Measurements from ENCODE around the gene C1QTNF6.
"Not testable (repeated sequence)": the region's sequence is repeated elsewhere in the genome, so short reads cannot be mapped to it uniquely, and the experiment has no call there.

C1QTNF6 gene

DNA sequence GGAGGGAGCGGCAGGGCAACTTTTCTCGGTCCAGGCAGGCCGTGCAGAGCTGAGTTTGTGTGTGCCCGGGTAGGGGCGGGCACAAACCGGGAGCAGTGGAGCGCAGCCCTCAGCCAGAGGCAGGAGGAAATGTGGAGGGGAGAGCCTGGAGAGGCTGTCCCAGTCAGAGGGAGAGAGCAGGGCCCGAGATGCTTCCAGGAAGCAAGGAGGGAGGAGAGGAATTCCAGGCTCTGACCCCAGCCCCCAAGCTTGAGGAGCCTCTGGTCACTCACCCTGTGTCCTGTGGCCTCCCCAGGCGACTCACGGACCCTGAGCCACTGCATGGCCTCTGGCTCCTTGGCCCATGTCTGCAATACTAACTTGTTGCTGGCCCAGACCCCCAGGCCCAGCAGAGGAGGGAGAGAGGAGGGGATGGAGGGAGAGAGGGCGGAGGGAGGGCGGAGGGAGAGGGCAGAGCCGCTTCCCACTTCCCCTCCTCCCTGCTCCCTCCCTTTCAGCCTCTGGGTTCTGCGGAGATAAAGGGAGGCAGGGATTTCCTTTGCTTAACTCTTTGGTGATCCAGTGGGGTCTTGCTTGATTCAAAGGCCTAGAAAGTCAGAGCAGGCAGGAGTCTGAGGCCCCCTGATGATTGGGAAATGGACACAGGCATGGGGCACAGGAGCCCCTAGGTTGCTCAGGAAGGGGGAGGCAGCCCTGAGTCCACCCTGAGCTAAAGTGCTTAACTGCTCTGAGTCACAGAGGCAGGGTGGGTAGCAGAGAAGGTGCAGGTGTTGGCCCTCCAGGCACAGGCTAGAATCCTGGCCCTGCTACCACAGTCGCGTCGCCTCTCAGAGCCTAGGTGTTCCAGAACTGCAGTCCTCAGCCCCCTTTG, at the start of gene C1QTNF6:
TSS of gene C1QTNF6 (minus strand) at position 357 of the 871 bp plus-strand sequence. CDS start at position 323, 34 bp downstream.
- DNase-seq: no peak

DNA sequence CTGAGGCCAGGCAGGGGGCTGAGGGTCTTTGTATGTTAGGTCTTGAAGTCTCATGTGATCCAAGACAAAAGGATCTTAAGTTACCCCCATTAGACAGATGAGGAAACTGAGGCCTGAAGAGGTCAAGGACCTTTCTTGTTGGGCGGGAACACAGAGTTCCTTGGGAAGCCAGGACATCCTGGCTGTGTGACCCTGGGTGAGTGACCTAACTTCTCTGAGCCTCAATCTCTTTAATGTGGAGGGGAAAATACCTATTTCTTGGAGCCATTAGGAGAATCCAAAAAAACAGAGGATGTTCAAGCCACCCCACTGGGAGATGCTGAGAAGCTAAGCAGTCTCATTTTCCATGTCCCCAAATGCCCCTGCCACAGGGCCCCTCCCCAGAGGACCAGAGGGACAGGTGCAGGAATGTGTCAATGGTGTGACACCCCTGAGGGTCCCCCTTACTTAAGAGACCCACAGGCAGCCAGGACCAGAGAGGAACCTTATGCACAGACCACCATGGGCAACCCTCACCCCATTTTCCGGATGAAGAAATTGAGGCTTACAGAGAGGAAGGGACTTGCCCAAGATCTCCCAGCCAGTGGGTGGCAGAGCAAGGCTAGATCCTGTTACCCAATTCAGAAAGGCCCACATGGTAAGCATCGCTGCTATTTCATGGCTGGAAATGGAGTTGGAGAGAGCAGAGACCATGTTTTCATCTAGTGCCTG, 48.0 kb upstream of the C1QTNF6 start:
- peak in 1 of 6 experiments; percentile 15 for DNase-seq

- DNase-seq: no peak
Observed at GRCh38 chr22:37234736-37235711, 47.0 kb upstream of the C1QTNF6 start.

DNA sequence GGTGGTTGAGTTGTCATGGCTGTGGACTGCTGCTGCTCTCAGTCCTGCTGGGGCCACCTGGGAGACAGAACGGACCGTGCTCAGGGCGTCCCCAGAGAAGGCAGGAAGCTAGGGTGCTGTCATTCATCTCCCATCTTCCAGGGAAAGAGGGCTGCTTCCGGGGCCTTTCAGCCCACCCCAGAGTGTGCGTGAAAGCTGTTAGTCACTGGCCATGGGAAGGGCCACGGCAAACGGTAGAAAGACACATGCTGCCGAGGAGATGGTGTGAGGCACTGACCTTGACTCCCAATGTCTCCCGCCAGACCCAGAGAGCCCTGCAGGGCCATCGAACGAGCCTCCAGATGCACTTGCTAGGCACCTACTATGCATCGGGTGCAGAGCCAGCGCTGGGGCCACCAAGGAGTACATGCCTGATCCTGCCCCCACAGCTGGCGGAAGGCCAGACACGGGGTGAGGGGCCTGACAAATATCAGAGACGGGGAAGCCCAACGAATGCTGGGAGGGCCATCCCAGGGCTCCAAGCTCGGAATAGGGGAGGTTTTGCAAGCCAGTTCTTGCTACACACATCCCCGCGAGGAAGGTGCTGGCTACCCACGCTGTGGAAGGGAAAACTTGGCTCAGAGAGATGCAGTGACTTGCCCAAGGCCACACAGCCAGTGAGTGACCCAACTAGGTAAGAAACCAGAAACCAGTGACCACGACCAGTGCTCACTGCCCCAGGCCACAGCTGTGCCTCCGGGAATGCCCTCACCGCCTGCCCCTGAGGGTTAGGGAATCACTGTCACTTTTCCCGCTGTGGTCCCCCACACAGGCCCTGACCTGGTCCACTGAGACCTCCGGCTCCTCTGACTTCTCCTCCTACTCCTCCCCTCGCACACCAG, 45.9 kb upstream of the C1QTNF6 start:
- DNase-seq: no peak

DNA sequence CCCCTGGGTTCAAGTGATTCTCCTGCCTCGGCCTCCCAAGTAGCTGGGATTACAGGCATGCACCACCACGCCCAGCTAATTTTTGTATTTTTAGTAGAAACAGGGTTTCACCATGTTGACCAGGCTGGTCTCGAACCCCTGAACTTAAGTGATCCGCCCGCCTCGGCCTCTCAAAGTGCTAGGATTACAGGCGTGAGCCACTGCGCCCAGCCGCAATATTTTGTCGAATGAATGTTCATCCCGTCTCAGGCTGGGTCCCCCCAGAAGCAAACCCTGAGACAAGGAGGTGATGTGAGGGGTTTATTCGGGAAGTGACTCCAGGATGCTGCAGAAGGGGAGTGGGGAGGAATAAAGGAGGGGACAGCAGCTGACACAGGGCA, 45.3 kb upstream of the C1QTNF6 start:
- not testable (repeated sequence) for DNase-seq

- DNase-seq: no peak
Observed at GRCh38 chr22:37232140-37232998, 44.3 kb upstream of the C1QTNF6 start.

DNA sequence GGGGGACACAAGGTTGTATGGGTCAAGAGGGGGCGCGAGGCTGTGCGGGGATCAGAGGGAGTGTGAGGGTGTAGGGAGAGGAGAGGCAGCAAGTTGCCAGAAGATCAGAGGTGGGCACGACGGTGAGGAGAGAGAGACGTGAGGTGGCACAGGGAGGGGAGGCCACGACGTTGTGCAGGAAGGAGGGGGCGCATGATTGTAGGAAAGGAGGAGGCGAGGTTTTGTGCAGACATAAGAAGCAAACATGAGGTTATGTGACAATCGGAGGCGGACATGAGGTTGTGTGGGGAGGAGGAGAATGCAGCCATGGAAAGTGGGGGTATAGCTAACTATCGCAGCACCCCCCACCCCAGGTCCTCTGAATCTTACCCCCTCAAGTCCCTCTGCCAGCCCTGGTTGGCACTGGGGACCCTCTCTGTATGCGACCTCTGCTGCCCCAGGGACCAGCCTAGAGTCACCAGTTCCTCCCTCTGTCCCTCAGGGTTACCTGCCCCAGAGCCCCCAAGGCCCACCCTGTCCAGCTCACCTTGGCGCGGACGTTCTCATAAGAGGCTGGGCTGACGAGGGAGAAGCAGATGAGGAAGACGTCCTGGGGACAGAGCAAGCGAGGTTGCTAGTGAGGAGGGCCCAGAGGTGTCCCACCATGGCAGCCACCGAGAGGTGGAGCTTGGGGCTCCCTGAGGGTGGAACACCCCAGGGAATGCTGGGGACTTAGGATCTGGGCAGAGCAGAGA, 43.5 kb upstream of the C1QTNF6 start:
- peak; percentile 51 to 73 (median 57) for DNase-seq

GRCh38 chr22:37230673-37231405, 42.8 kb upstream of the C1QTNF6 start:
- peak; percentile 33 to 76 (median 54) for DNase-seq

GRCh38 chr22:37229805-37230672, 42.0 kb upstream of the C1QTNF6 start:
- DNase-seq: peak; percentile 82 to 88 (median 85)

DNA sequence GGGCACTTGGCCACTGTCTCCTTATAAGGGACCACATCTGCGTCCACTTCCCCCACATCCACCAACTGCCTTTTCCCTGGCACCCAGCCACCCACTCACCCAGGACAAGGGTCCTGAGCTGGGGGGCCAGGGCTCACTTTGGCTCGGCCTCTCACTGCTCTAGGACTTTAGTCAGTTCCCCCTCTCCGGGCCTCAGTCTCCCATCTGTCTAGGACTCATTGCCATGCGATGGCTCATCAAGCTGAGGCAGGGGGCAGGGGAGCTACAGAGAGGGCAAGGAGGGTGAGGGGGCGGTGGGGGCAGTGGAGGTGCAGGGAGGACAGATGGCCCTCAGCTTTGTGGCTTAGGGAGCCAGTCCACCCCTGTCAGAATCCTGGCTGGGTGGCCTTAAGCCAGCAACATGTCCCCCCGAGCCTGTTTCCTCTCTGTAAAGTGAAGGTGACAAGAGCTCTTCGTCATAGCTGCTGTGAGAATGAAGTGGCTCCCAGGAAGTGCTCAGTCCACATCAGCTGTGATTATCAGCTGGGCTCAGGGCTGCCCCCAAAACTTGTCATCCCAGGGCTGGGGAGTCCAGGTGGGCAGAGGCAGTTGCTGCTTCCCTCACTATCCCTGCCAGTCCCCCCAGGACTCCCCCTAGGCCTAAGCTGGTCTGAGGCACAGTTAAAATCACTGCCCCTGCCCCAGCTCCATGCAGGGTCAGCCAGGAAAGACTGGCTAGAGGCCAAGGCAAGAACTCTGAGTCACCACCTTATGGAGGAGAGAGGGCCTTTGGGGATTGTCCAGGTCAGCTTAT, 41.2 kb upstream of the C1QTNF6 start:
- peak in 2 of 6 experiments; percentile 28 to 47 for DNase-seq

- peak; percentile 26 to 38 (median 32) for DNase-seq
Observed at GRCh38 chr22:37228106-37229011, 40.3 kb upstream of the C1QTNF6 start.

DNA sequence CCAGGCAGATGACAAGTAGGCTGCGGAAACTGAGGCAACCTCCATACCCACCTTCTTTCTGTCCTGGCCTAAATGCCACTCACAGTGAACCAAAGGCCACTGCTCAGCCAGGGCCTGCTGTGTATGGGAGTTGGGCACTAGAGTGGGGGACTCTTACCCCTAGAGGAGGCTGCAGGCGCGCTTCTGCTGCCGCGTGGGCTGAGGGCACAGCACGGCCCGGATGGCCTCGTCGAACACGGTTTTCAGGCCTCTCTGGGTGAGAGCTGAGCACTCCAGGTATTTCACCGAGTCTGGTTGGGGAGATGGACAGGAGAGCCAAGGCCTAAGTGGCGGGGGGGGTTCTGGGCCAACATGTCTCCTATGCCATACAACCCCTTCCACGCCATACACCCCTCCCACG, 38.5 kb upstream of the C1QTNF6 start:
- DNase-seq: no peak

GRCh38 chr22:37226087-37226486, 38.0 kb upstream of the C1QTNF6 start:
- no peak for DNase-seq

GRCh38 chr22:37225481-37225880, 37.4 kb upstream of the C1QTNF6 start:
- peak in 1 of 6 experiments; percentile 5 for DNase-seq

- DNase-seq: no peak
Observed at GRCh38 chr22:37224757-37225420, 36.8 kb upstream of the C1QTNF6 start.

Data from stimulated activated naive CD4-positive, alpha-beta T cell (primary cell).